ENCODE results near the gene IRF8. TPM values are rescaled to one million over a fixed set of nuclear protein-coding genes. Genes with fewer than 3 reads are reported as not detected.

IRF8 gene
- total RNA-seq, 4 donors from 2014 or later, result 2.4 to 14.6 (median 5.0) TPM

DNA sequence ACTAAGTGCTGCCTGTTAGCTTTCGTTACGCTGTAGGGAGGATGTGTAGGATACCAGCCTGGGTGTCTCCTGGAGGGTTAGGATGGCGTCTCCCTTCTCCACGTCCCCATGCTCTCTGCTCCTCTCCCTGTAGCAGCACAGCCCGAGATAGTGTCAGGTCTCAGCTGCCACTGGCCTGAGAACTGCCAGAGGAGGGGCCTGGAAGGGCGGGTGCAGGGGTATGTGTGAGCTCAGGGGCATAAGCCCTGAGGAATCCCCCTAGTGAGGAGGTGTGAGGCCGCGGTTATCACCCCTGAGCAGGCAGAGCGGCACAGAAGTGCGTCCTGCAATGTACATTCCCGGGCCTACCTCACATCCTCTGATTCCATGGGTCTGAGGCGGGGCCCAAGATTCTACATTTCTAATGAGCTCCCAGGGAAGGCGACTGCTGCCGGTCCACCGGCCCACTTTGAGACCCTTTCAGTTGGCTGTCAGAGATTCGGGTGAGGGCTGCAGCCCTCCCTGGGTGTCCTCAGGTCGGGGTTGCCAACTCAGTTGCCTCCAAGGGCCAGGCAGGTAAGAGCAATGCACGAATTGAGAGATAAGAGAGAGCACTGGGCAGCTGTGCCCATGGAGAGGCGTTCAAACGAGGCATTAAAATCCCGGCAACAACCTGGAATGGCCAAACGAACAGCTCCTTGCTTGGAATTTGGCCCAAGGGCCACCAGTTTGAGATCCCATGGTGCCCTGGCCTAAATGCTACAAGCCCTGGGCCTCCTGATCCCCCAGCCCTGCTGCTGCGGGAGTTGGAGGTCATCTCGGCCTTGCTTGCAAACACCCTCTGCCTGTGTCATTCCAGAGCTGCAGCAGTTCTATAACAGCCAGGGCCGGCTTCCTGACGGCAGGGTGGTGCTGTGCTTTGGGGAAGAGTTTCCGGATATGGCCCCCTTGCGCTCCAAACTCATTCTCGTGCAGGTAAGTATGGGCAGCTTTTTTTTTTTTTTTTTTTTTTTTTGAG, 20.6 kb downstream of the IRF8 start:
- intact Hi-C loops (cut with DNase I), result no loop called here
- no peaks in the 10 kb centered on the region for H3K36me3 ChIP-seq
- H3K27me3 ChIP-seq, result no peaks in the 10 kb centered on the region
- H3K9me3 ChIP-seq, result no peaks in the 10 kb centered on the region
- no peak overlapping the region for H3K27ac ChIP-seq
- no peak for DNase-seq
- TF ChIP-seq POLR2A (IDR thresholded peaks at IDR 0.05) (no peak), CTCF (IDR thresholded peaks at IDR 0.05) (no peak)
- no peak overlapping the region for H3K4me3 ChIP-seq (replicated peaks in 1 of 3)
- peaks cover 0 to 11% of the 10 kb centered on the region in 2 donors for H3K4me1 ChIP-seq
- 88 to 92% methylated on average over 24 to 26 of the region's 29 CpGs for WGBS, 2 donors

DNA sequence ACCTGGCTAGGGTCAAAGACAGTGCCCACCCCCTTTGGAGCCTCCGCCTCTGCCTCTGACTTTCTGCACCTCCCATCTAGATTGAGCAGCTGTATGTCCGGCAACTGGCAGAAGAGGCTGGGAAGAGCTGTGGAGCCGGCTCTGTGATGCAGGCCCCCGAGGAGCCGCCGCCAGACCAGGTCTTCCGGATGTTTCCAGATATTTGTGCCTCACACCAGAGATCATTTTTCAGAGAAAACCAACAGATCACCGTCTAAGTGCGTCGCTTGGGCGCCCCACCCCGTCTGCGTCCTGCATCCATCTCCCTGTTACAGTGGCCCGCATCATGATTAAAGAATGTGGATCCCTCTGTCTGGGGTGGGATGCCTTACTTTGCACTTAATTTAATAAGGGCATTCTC, 22.1 kb downstream of the IRF8 start:
- intact Hi-C loops (cut with DNase I), result no loop called here
- Histone ChIP-seq H3K27ac (no peak overlapping the region), H3K9me3 (no peaks in the 10 kb centered on the region), H3K4me1 (peaks cover 0 to 13% of the 10 kb centered on the region in 2 donors), H3K4me3 (replicated peaks in 1 of 3) (no peak overlapping the region), H3K27me3 (no peaks in the 10 kb centered on the region), H3K36me3 (no peaks in the 10 kb centered on the region)
- WGBS, 2 donors, result 96 to 97% methylated on average over 14 of the region's 14 CpGs
- DNase-seq, result no peak
- TF ChIP-seq POLR2A (IDR thresholded peaks at IDR 0.05), result no peak
- no peak for TF ChIP-seq CTCF (IDR thresholded peaks at IDR 0.05)

- 73 to 82% methylated on average over 21 to 24 of the region's 24 CpGs for WGBS, 2 donors
- H3K4me3 ChIP-seq (replicated peaks in 1 of 3), result no peak overlapping the region
- H3K4me1 ChIP-seq, result peaks cover 0 to 13% of the 10 kb centered on the region in 2 donors
- DNase-seq, result no peak
- no peaks in the 10 kb centered on the region for H3K36me3 ChIP-seq
- no peaks in the 10 kb centered on the region for H3K27me3 ChIP-seq
- intact Hi-C loops (cut with DNase I), result no loop called here
- TF ChIP-seq CTCF (IDR thresholded peaks at IDR 0.05), result no peak
- TF ChIP-seq POLR2A (IDR thresholded peaks at IDR 0.05), result no peak
- no peaks in the 10 kb centered on the region for H3K9me3 ChIP-seq
- H3K27ac ChIP-seq, result no peak overlapping the region
These were observed 24.4 kb downstream of the IRF8 start for GRCh38 chr16:85923153-85924021.

DNA sequence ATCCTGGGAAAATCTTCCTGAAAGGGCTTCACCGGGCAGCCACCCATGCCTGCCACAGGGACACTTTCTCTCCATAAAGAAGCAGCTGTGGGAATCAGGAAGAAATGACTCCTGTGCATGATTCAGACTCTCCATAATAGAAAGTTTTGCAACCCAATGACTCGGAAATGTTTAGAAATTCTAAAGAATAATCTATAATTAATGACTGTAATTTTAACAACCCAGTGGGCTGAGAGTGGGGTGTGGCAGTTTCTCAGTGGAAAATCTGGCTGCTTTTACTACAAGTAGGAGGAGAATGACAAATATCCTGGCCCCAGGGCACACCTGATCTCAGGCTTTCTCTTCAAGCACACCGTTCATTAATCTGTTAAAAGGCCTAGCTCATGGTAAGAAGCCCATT, 25.7 kb downstream of the IRF8 start:
- intact Hi-C loops (cut with DNase I), result no loop called here
- no peak overlapping the region for H3K27ac ChIP-seq
- no peak overlapping the region for H3K4me3 ChIP-seq (replicated peaks in 1 of 3)
- no peaks in the 10 kb centered on the region for H3K36me3 ChIP-seq
- H3K9me3 ChIP-seq, result no peaks in the 10 kb centered on the region
- no peak for DNase-seq
- peaks cover 6 to 23% of the 10 kb centered on the region in 2 donors for H3K4me1 ChIP-seq
- no peaks in the 10 kb centered on the region for H3K27me3 ChIP-seq
- TF ChIP-seq CTCF (IDR thresholded peaks at IDR 0.05) (no peak), POLR2A (IDR thresholded peaks at IDR 0.05) (no peak)
- 55 to 76% methylated on average over 3 of the region's 3 CpGs for WGBS, 2 donors
